Activated CD4-positive, CD25-positive, alpha-beta regulatory T cell (primary cell): ENCODE data around the gene CSNK2A1.
"Not testable (repeated sequence)": the region's sequence is repeated elsewhere in the genome, so short reads cannot be mapped to it uniquely, and the experiment has no call there.

ENCODE experiments used
- DNase-seq, 4 experiments: peaks; one replicate each; lab custom pipeline; 2025; lab: John Stamatoyannopoulos, UW

Gene CSNK2A1

DNA sequence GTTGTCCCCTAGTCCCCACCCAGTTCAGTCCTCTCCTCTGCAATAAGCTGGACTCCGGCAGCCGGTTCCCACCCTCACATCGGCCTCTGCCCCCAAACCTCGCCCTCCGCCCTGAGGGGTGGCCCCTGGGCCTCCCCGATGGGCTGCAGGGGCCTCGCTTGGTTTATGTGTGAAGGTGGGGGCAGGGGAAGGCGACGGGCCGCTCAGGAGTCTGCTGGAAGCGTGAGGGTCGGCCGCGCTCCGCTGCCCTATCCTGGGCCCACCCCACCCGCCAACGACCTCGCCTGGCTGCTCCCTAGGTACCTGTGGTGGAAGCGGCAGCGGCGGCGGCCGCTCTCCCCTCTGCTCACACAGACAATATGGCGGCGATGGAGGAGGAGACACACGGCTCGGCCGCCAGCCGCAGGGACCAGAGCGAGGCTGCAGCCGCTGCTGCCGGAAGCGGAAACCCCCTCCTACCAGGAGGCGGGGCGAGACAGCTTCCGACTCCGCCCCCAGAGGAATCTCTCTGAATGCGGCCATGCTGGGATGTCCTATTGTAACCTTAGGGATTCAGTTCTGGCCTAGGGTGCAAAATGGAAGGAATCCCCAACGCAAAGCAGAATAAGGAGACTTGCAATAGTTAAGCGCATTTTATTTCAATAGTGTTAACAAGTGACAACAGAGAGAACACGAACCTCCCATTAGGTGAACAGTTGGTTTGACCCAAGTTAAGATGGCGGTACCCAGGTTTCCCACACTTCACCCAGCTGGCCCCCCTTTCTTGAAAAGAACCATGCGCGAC is at the start of gene CSNK2A1:
Gene CSNK2A1, minus strand, starts transcription at position 422 of the 784 bp plus-strand sequence. CDS start 35,239 bp downstream, outside the sequence.
- DNase-seq = peak; percentile 80 to 91 (median 90)

DNA sequence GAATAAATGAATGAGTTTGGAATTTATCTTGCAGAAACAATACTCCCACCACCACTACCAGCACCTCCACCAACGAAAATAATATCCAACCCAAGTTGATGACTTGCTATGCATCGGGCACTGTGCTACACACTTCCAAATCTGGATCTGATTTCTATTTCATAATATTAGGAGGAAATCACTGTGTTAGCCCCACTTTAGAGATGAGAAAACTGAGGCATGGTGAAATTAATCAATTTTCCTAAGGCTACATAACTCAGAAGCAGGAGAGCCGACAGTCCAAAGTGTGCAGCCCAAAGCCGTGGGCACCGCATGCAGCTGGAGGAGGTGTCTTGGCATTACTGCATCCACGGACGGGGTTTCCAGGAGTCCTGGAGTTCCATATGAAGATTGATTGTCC is 48.9 kb upstream of the CSNK2A1 start:
- no peak for DNase-seq

DNA sequence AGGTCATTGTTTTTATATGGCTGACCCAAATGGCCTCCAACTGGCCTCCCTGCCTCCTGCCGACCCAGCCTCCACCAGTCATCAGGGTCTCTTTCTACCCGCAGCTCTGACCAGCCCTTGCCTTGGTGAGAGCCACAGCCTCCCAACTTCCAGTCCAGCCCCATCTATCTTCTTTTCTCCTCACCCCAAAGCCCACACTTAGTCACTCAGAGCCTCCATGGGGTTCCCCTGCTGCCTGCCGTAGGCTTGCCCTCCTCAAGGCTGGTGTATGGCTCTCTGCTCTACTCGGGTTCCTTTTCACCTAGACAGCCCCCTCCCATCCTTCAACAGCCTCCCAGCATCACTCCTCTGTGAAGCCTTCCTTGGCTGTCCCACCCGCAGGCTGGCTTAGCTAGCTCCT is 48.4 kb upstream of the CSNK2A1 start:
- DNase-seq = no peak

DNA sequence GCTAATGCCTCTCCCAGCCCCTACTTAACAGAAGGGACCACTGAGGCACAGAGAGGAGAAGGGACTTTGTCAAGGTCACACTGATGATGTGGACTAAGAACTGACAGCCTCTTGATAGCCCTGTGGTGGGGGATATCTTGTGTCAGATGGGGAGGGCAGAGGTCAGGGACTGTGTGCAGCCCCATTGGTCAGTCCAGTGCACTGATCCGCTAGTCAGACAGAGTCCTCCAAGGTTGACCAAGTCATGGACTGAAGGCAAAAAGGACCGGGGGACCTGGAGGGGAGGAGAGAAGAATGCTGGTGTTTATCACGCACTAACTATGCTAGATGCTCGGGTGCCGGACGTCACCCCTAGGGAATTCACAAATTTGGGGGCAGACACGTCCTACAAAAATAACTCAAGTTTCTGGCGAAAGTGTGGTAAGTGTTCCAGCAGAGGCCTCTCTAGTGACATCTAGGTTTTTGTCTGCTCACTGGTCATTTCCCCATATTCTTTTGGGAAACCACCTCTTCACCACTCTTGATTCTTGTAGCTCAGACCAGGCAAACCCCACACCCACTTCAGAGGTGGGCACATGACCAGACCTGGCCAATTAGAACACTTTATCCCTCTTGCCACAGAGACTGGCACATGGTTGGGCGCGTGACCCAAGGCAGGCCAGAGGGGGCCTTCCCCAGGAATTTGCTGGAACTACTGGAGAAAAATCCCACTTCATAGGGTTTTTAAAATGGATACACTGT is 45.5 kb upstream of the CSNK2A1 start:
- no peak for DNase-seq

DNA sequence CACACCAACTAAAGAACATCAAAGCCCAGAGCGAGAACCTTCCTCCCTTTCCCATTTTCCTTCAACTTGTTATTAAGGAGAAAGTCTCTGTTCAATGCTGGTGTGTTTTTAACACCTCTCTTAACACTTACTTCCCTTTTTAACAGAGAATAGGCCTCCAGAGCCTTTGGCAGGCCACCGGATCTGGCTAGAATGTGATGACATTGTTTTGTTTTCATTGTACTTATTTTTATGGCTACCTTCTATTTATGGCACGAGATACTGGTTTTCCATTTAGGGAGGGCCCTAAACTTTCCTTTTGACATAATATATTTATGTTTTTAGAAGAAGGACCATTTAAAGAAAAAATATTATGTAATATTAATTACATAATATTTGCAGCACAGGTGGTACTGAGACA is 44.9 kb upstream of the CSNK2A1 start:
- no peak for DNase-seq

DNA sequence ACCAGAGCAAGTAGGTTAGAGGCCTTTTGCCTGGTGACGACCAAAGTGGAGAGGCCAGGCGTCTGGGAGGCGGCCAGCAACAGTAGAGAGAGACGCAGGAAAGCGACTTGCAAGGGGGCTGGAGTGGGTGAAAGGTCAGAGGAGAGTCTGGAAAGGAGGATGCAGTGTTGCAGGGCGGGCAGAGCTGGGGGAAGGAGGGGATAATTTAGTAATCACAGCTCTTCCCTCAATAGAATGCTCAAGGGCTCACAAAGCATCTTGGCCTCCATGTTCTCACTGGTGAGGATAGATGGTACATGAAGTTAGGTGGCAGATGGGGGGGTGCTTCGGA is 41.3 kb upstream of the CSNK2A1 start:
- no peak for DNase-seq

DNA sequence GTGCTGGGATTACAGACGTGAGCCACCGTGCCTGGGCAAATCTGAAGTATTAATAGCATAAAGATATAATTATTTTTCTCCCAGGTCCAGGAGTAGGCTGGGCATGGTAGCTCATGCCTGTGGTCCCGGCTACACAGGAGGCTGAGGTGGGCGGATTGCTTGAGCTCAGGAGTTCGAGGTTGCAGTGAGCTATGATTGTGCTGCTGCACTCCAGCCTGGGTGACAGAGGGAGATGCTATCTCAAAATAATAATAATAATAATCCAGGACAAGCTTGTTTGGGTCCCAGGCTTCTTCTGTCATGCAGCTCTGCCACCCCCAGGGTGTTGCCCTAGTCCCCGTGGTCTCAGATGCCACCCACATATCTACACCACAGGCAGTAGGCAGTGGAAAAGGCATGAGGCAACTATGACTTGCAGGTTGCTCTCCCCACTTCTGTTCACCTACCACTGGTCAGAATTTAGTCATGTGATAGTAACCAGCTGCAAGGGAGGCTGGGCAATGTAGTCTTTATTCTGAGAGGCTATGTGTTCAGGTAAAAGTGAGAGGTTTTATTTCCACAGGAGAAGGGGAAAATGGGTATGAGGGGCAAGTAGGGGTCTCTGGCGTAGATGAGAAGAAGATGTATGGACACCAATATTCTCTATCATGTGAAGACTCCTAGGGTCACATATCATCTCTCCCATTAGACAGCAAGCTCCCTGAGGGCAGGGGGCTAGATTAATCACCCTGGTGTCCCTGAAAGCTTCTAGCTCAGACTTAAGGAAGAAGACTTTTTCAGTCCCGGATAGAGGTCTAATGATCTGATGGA is 40.8 kb upstream of the CSNK2A1 start:
- no peak for DNase-seq

DNA sequence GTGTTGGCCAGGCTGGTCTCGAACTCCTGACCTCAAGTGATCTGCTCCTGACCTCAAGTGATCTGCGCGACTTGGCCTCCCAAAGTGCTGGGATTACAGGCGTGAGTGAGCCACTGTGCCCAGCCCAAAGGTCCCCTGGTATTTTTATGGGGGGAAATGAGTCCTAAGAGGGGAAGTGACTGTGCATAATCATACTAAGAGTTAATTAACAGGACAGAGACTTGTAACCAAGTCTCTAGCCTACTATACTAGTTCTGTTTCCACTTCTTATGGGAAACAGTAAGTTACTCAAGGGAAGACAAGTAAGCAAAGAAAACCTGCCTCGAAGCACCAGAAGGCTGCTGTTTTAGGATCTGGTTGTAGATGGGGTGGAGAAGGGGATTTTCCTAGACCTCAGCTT is 38.6 kb upstream of the CSNK2A1 start:
- DNase-seq = no peak

DNA sequence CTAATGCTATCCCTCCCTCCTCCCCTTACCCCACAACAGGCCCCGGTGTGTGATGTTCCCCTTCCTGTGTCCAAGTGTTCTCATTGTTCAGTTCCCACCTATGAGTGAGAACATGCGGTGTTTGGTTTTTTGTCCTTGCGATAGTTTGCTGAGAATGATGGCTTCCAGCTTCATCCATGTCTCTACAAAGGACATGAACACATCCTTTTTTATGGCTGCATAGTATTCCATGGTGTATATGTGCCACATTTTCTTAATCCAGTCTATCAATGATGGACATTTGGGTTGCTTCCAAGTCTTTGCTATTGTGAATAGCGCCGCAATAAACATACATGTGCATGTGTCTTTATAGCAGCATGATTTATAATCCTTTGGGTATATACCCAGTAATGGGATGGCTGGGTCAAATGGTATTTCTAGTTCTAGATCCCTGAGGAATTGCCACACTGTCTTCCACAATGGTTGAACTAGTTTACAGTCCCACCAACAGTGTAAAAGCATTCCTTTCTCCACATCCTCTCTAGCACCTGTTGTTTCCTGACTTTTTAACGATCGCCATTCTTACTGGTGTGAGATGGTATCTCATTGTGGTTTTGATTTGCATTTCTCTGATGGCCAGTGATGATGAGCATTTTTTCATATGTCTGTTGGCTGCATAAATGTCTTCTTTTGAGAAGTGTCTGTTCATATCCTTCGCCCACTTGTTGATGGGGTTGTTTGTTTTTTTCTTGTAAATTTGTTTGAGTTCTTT is 35.5 kb upstream of the CSNK2A1 start:
- DNase-seq = not testable (repeated sequence)

DNA sequence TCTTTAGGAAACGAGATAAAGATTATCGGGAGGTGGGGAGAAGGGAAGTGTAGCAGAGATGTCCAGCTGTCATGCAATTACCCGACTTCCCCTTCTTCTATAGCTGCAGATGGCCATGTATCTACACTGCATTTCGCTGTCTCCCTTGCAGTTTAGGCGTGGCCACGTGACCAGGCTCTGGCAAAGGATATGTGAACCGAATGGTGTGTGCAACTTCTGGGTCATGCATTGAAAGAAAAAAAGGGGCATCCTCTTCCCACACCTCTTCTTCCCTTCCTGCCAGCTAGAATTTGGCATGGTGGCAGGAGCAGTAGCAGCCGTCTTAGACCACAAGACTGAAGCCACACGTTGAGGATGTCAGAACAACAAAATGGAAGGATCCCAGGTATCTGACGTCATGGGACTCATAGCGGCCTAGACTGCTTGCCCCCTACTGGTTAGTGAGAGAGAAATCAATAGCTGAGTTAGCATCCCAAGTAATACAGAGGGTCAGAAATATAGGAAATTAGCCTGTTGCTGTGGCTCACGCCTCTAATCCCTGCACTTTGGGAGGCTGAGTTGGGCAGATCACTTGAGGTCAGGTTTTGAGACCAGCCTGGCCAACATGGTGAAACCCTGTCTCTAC is 33.7 kb upstream of the CSNK2A1 start:
- no peak for DNase-seq

DNA sequence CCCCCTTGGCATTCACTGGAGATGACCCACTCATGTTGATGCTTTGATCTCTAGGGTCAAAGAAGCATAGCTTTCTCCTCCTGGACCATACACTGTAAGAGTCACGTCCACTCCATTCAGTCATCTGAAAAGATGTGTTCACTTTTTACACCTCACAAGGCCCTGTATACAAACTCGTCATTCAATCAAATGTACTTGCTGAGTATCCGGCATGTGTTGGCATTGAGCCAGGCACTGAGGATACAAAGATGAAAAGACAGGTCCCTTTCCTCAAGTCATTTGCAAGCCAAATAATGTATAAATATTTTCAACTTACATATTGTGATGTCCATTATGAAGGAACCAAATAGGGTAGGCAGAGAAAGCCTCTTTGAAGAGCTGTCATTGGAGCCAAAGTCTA is 32.6 kb upstream of the CSNK2A1 start:
- DNase-seq = no peak

DNA sequence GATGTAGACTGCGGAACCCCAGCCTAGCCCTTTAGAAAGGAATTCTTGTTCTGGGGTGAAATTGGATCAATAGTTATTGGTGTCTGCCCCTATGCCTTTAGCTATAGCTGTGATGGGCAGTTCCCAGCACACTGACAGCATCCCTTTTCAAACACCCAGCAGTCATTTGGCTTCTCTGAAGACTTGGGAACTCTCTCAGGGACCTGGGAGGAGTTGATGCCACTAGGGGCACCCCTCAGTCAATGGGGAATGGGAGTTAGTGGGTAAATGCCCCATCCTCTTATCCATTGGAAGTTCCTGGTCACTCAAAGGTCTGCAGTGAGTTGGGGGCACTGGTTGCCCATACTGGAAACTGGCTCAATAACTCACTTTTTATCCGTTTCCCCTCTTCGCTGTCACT is 31.6 kb upstream of the CSNK2A1 start:
- DNase-seq = no peak

DNA sequence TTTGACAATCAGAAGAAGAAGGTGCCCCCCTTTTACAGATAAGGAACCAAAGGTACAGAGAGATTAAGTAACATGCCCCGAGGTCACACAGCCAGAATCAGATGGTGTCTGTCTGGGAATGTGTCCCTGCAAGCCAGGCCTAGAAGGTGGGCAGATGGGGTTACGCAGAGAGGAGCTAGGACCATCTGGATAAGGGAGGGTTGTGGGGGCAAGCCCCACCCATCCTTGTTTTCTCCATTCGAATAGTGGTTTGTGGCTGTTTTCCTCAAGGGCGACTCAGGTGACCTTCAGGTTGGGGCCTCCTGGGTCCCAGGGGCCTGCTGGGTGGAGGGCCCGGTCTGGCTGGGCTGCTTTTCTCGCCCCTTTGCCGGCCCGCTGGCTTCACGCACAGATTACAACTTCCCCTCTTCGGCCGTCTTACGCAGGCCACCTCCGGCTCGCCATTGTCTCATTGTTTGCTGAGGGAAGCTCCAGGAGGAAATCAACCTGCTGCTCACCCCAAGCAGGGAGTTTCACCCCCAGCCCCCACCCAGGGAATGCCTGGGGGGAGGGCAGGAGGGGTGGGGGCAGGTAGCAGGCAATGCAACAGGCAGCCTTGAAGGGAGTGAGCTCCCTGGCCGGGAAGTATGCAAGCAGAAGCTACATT is 30.8 kb upstream of the CSNK2A1 start:
- DNase-seq = no peak

DNA sequence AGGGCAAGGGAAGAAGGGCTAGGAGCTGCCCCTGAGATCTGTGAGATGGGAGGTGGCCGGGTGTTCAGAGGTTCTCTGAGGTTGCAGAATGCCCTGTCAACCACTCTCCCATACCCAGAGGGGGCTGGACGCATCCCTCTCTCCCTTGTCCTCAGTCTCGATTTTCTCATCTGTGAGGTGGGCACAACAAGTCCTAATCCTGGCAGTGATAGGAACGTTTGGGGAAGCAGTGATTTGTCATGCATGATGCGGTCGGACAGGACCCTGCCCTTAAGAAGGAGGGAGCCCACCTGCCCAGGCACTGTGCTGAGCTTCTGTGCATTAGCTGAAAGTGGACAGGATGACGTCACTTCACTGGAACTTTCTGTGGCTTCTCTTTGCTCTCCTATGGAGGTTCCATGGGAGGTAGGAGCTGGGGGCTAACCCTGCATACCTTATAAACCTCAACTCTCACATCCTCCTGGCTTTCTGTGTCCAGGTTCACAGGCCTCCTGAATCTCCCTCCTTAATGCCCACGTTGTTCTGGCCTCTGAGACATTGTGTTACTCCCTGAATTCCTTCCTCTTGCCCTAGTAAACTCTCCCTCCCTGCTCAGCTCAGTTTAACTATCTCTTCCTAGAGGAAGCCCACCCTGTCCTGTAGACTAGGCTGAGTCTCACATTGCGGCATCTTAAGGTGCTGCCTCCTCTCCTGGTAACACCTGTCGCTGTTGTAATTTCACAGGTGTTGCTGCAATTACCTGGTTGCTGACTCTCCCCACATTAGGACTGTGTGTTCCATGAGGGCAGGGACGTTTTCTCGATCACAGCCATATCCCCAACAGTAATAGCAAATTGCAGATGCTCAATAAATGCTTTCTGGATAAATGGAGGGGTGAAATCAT is 30.1 kb upstream of the CSNK2A1 start:
- DNase-seq = no peak

DNA sequence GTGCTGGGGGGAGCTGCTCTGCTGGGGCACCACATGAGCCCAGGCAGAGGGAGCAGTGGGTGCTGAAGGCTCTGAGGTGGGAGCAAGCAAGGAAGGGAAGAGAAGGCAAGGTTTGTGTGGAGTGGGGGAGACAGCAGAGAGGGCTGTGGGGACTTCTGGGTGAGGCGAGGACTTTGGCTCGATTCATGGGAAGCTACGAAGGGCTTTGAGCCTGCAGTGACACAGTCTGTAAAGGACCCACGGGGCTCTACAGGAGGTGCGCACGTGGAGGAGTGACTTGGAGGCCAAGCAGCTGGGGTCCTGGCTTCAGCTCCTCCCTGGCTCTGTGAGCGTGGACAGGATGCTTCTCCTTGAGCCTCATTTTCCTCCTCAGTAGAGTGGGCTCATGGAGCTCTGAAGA is 29.1 kb upstream of the CSNK2A1 start:
- no peak for DNase-seq

DNA sequence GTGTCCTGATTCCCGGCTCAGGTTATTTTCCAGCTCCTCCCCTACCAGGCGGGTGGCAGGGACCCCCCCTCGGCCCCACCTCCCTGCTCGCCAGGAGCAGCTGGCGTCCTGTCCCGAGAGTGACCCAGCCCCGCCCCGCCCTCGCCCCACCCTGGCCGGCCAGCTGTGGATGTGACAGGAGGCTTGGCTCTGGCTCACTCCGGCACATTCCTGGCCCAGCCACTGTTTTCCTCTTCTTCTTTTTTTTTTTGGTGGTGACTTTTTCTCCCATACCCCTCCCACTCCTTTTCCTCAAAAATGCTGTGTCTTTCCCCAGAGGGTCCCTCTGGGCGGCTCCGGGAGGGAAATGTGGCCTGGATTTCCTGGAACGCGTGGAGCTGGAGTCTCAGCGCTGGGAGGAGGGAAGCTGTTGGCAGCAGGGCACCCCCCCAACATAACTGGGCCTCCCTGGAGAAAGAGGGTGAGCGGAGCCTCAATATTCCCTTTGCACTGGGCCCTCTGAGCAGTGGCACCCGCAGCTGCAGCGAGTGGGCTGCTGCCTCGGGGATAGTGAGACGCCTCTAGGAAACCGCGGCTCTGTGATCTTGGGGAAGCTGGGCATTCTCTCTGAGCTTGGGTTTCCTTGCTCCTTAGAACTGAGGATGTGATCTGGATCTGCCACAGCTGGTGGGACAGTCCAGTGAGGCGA is 28.3 kb upstream of the CSNK2A1 start:
- no peak for DNase-seq

DNA sequence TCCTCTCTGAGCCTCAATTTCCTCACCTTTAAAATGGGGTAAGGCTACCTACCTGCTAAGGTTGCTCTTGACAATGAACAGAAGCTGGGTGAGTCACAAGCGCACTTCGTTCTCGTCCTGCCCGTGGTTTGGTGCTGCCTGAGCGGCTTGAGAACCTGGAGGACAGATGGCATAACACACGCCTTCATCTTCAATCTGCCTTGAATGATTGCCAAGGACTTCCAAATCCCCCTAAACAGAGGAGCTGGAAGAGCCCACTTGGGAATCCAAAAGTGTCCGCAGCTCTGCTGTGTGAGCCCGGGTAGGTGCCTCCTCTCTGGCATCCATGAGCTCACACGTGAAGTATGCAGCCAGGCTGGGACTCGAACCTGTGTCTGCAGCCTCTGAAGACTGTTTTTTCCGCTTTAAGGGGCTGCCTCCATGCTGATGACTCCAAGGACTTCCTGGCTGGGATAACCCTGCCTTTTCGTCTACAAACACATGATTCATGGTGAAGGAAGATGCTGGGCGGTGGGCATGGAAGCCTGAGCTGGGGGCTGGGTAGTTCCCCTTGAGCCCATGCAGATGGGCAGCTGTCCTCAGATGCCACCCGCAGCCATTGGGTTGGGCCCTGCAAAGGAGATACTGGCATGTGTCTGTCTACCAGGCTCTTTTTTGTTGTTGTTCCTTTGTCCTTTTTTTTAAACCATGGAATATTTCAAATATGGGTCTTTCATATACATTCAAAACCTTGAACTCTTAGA is 25.3 kb upstream of the CSNK2A1 start:
- DNase-seq = no peak

DNA sequence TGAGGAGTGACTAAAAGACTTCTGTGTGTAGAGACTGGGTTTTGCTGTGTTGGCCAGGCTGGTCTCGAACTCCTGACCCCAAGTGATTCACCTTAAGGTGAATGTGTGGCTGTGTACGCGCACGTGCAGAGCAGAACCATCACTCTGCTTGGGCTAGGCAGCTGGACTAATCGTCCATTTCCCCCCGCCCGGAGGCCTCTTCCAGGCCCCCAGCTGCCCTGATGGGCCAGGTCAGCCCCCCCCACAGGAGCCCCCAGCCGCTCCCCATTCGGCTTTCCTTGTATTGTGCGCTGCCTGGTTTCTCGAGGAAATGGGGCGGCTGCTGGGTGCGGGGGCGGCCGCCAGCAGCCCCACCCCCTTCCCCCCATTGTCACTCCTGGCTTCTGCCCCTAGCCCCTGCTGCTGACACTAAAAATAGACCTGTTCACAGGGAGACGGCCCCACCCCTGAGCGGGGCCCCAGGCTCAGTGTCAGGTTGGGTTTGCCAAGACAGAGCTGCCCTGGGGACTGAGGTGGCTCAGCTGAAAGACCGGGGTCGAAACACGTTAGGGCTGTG is 24.6 kb upstream of the CSNK2A1 start:
- no peak for DNase-seq
